LNCaP clone FGC (cell line): ENCODE data around the gene PCSK2.

Experiments
- DNase-seq: peaks from one replicate; pipeline ENCODE4 v3.0.0-alpha.2; 2011; ENCODE audit warnings: low read depth
- H3K4me3 ChIP-seq: 2 replicates; pipeline ENCODE4 v1.5.1; 2011; ENCODE audit warnings: mild to moderate bottlenecking, low read depth, low read length, control low read depth
- CTCF ChIP-seq: IDR thresholded peaks from 2 replicates; pipeline ENCODE4 v1.5.1; 2012; ENCODE audit warnings: mild to moderate bottlenecking; ENCODE audit not compliant: control insufficient read depth, insufficient read depth; ENCODE audit errors: extremely low read depth

Gene PCSK2

DNA sequence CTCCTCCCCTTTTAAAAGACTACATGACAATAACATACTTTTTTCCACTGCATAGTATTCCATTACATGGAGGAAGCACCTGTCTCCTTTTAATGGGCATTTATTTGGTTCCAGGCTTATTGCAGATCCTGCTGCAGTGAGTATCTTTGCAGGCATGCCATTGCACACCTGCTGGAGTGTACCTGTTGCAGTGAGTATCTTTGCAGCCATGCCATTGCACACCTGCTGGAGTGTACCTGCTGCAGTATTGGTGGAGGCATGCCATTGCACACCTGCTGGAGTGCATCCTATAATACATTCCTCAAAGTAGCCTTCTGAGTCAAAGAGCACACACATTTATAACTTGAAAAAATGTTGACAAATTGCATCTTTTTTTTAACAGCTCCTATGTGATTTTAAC lies 302.7 kb downstream of the PCSK2 start:
- TF ChIP-seq CTCF = no peak
- no peak for DNase-seq
- H3K4me3 ChIP-seq = no peak overlapping the region

DNA sequence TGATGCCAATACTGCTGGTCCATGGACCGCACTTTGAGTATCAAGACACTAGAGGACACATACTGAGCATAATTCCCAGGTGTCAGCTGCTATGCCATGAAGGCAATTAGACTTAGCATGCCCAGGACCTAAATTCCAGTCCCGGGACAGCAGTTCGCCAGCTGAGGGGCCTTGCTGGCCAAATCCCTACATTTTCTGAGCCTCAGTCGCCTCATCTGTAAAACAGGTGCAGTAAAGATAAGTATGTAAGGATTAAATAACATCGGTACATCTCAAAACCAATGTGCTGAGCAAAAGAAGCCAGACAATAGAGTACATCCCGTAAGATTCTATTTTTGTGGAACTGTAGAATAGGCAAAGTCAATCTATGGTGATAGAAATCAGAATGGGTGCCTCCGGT lies 303.3 kb downstream of the PCSK2 start:
- H3K4me3 ChIP-seq = no peak overlapping the region
- no peak for TF ChIP-seq CTCF
- no peak for DNase-seq

DNA sequence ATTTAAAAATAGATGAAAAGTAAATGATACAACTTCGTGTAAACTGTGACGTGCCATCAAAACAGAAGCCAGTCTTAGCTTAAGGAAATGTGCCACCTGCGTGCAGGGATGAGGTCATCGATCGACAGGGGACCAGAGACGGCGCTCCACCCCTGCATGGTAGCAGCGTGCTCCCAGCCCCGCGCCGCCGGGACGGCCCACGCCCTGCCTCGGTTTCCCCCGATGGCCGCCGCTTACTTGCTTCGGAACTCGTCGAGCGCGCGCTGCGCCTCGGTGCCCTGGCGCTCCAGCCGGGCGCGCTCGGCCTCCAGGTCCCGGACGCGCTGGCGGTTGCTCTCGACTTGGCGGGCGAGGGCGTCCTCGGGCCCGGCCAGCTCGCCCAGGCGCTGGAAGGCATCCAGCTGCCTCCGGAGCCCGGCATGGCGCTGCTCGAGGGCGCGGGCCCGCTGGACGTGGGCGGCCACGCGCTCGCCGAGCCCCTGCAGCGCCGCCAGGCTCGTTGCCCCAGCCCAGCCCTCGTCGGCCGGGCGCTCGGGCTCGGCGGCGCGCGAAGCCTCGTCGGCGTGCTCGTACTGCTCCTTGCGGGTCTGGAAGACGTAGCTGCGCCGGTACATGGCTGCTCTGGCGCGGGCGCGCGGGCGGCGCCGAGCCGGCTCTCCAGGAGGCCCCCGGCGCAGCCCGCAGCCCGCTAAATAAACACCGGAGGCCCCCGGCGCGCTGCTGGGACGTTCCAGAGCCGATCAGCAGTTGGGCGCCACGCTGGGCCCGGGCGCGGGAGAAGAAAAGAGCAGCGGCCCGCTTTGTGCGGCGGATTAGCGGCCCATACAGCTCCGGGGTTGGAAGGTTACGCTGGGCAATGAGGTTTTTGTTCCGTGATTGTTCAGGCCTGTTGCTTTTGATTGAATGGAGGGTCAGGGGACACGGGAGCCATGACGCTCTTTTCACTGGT lies 304.1 kb downstream of the PCSK2 start, which contains the start of gene BFSP1:
BFSP1 (minus strand) TSS at position 664 of the 949 bp plus-strand sequence; CDS start at position 614, 50 bp downstream.
- no peak for DNase-seq
- no peak within 1 kb of the TSS for H3K4me3 ChIP-seq
- TF ChIP-seq CTCF = no peak

GRCh38 chr20:17531665-17532025 lies 304.8 kb downstream of the PCSK2 start:
- DNase-seq = no peak
- no peak for TF ChIP-seq CTCF
- no peak overlapping the region for H3K4me3 ChIP-seq

DNA sequence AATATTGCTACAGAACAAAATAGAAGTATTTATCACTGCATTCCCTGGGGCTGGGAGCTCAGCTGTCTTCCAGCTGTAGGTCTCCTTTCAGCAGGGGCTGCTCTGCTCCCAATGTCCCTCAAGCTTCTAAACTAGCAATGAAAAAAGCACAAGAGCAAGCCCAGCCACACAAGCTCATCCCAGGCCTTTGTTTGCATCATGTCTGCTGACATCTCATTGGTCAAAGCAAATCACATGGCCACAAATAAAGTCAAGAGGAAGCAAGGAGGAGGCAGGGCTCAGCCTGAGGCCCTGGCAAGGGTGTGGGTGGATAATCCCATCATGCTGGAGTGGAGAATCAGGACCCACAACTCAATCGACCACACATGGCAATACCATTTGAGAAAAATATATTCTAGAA lies 306.6 kb downstream of the PCSK2 start:
- no peak for TF ChIP-seq CTCF

GRCh38 chr20:17534077-17534476 lies 307.2 kb downstream of the PCSK2 start:
- no peak for TF ChIP-seq CTCF
- no peak for DNase-seq
- no peak overlapping the region for H3K4me3 ChIP-seq

More for the DNA sequence above, 306.6 kb downstream of the PCSK2 start:
- H3K4me3 ChIP-seq = no peak overlapping the region
- DNase-seq = no peak
